ENCODE data around the gene NAPSA.
"Not testable (repeated sequence)": the region's sequence is repeated elsewhere in the genome, so short reads cannot be mapped to it uniquely, and the experiment has no call there.

NAPSA gene

GRCh38 chr19:50365434-50366306 is at the start of gene NAPSA:
Gene NAPSA (minus strand): TSS chr19:50365639. CDS start chr19:50365621, 18 bp downstream.
- DNase-seq = no peak

- DNase-seq = no peak
These were observed 48.1 kb upstream of the NAPSA start for GRCh38 chr19:50413531-50413930.

GRCh38 chr19:50413096-50413495 is 47.7 kb upstream of the NAPSA start:
- DNase-seq = no peak

DNA sequence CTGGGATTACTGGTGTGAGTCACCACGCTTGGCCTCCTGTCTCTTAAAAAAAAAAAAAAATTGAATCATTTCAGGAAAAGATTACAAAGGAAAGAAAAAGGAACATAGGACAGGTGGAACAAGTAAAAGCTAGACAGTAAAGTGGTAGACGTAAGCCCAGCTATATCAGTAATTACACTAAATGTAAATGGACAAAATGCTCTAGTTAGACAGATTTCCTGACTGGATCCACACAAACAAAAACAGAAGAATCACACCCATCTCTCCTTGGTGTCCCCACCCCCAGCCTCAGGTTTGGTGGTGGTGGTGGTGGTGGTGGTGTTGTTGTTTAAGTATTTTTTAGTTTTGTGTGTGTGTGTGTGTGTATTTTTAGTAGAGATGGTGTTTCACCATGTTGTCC is 47.0 kb upstream of the NAPSA start:
- no peak for DNase-seq

DNA sequence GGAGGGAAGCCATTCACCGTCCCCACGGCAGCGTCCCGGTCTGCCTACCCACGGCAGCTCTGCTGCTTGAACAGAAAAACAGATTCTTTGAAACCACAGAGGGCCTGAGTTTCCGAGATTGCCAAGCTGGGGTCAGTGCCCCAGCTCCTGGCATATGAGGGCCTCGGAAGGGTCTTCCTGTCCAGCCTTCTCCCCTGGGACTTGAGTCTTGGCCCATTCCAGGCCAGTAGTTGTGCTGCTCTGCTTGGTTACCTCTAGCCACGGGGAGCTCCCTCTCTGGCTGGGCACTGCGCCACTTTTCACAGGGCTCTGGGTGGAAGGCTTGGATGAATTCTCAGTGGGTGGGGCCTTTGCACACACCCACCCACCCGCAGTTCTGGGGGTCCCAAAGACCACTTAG is 44.7 kb upstream of the NAPSA start:
- no peak for DNase-seq

GRCh38 chr19:50409347-50409746 is 43.9 kb upstream of the NAPSA start:
- DNase-seq = no peak

DNA sequence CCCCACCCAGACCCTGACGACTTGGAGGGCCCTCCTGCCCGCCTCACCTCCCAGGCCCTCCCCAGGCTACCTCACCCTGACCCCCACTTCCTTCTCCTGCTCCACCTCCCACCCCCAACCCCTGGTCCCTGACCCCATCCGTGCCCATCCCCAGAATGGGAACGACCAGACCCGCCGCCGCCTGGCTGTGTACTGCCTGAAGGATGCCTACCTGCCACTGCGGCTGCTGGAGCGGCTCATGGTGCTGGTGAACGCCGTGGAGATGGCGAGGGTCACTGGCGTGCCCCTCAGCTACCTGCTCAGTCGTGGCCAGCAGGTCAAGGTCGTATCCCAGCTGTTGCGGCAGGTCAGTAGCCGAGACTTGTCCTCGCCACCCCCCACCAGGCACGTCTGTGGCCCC is 41.4 kb upstream of the NAPSA start:
- DNase-seq = no peak

DNA sequence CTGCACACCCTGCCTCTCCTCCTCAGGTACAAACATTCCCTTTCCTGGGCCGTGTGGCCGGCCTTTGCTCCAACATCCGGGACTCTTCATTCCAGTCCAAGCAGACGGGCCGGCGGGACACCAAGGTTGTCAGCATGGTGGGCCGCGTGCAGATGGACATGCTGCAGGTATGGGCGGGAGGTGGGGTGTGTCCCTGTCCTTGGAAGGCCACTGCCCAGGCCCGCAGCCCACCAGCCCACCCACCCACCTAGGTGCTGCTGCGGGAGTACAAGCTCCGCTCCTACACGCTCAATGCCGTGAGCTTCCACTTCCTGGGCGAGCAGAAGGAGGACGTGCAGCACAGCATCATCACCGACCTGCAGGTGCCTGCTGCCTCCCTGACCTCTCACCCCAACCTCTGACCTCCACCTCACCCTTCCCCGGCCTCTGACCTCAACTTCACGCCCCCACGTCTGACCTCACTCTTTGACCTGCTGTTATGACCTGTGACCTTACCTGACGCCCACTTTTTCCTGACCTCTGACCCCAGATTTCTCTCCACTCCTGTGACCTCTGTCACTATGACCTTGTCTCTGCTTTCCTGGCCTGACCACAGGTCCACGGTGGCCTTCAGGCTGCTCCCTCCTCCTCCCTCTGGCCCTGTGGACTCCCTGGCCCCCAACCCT is 40.8 kb upstream of the NAPSA start:
- DNase-seq = no peak

DNA sequence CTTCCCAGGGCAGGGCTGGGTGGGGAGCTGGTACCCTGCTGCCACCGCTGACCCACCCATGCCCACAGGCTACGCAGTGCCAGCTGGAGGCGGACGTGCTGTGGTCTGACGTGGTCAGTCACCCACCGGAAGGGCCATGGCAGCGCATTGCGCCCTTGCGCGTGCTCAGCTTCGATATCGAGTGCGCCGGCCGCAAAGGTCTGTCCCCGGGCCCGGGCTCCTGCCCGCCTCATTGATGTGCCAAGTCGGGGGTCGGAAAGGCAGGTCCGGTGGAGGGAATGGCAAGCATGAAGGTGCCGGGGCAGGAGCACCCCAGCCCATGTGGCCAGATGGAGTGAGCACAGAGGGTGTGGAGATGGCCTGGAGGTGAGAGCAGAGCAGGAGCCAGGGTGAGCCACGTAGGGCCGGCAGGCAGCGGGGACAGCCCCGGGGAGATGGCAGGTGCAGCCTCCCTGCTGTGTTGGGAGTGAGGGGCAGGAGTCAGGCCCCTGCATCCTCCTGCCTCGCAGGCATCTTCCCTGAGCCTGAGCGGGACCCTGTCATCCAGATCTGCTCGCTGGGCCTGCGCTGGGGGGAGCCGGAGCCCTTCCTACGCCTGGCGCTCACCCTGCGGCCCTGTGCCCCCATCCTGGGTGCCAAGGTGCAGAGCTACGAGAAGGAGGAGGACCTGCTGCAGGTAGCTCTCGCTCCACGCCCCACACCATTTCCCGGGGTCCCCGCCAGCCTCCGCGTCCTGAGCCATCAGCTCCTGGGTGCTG is 37.3 kb upstream of the NAPSA start:
- DNase-seq = no peak

- DNase-seq = no peak
These were observed 36.4 kb upstream of the NAPSA start for GRCh38 chr19:50401605-50402450.

- no peak for DNase-seq
These were observed 33.9 kb upstream of the NAPSA start for GRCh38 chr19:50399368-50399745.

DNA sequence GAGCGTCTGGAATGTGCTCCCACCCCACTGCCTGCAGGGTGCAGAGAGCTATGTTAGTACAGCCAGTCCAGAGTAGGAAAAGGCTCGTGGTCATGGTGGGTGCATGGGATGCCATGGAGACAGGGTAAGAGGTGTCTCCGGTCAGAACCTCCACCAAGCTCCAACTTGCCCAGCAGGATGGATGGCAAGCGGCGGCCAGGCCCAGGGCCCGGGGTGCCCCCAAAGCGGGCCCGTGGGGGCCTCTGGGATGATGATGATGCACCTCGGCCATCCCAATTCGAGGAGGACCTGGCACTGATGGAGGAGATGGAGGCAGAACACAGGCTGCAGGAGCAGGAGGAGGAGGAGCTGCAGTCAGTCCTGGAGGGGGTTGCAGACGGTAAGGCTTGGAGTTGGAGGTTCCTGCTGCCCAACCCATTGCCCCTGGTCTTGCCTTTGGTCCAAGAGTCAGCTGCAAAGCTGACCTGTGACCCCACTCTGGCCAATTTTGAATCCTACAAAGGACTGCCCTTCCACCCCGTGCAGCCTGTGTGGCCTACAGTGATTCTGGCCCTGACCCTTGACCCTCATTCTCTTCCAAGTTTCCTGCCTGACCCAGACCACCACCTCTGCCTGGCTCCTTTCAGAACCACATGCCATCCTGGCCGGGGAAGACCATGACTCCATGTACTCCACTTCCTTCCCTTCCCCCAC is 33.4 kb upstream of the NAPSA start:
- DNase-seq = no peak

GRCh38 chr19:50394017-50394416 is 28.6 kb upstream of the NAPSA start:
- no peak for DNase-seq

GRCh38 chr19:50393589-50393988 is 28.1 kb upstream of the NAPSA start:
- DNase-seq = no peak

- no peak for DNase-seq
These were observed 27.3 kb upstream of the NAPSA start for GRCh38 chr19:50392759-50393158.

DNA sequence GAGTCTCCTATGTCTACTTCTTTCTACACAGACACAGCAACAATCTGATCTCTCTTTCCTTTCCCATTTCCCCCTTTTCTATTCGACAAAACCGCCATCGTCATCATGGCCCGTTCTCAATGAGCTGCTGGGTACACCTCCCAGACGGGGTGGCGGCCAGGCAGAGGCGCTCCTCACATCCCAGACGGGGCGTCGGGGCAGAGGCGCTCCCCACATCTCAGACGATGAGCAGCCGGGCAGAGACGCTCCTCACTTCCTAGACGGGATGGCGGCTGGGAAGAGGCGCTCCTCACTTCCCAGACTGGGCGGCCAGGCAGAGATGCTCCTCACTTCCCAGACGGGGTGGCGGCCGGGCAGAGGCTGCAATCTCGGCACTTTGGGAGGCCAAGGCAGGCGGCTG is 25.5 kb upstream of the NAPSA start:
- DNase-seq = not testable (repeated sequence)

- DNase-seq = not testable (repeated sequence)
These were observed 24.9 kb upstream of the NAPSA start for GRCh38 chr19:50390295-50390694.

DNA sequence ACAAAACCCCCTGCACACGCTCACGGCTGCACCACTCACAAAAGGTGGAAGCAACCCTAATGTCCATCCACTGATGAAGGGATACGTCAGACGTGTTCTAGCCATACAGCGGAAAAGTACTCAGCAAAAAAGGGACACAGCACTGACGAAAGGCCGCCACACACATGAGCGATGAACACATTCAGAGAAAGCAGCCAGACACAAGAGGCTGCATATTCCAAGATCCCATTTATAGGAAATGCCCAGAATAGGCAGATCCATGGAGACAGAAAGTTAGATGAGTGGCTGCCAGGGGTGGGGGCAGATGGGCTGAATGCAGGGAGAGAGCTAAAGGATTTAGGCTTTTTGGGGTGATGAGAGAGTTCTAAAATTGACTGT is 22.4 kb upstream of the NAPSA start:
- DNase-seq = no peak

- DNase-seq = no peak
These were observed 21.9 kb upstream of the NAPSA start for GRCh38 chr19:50387176-50387867.

DNA sequence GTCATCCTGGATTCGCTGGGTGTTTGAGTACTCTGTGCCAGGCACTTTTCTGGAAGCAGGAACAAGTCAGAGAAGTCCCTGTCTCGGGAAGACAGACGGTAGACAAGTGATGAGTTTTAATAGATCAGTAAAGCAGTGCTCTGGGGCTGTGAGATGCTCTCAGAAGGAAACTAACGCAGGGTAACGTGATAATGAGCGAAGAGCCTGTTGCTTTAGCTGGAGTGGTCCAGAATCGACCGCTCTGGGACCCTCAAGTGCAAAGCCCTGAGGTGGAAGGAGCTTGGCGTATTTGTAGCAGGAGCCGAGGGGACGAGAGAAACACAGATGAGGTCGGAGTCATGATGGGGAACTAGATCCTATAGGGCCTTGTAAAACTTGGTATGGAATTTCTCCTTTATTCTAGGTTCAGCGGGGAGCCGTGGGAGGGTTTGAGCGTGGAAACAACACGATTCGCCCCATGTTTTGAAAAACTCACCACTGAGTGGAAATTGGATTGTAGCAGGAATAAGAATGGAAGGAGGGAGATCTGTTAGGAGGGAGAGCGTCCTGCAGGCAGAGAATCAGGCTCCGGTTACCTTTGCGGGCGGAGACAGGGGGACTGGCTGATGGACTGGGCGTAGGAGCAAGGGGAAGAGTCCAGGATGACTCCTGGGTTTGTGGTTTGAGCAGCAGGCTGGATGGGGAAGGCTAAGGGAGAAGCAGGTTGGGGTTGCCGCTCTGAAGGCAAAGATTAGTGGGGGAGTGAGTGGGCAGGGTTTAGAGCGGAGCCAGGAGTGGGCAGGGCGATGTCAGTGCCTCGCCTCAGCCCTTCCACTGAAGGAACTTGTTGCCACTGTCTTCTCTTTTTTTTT is 19.5 kb upstream of the NAPSA start:
- no peak for DNase-seq
